PC-9 (cell line): ENCODE measurements around the gene CCNI2. TPM values are rescaled to one million over a fixed set of nuclear protein-coding genes. Genes with fewer than 3 reads are reported as not detected.

ENCODE experiments used
- BruUV-seq: library from RNA; stranded (reverse); fragments of 400-500 nt; replicated peaks from 2 replicates; lab custom pipeline; 2021; lab: Mats Ljungman, UMichigan
- CTCF ChIA-PET: fragments of 300-600 bp; sonication (Branson Sonifier 250); formaldehyde crosslinking; loops from one replicate; lab custom pipeline; 2022; ENCODE audit warnings: antibody characterized with exemption; lab: Charles Lee
- POLR2A ChIA-PET: fragments of 300-600 bp; sonication (Branson Sonifier 250); formaldehyde crosslinking; loops from one replicate; lab custom pipeline; 2022; ENCODE audit warnings: antibody characterized with exemption; ENCODE audit not compliant: unreplicated experiment; lab: Charles Lee
- DNase-seq, 2 experiments: peaks; one replicate each; pipeline versions ENCODE4 v3.0.0 to v3.0.0-alpha.2; 2015 to 2022; ENCODE audit warnings: mixed read lengths in 1 of 2
- H2AFZ ChIP-seq: fragments of 200-600 bp; sonication (generic); 2 replicates; pipeline ENCODE4 v1.8.1; 2017; ENCODE audit warnings: antibody characterized with exemption
- H3F3A ChIP-seq: fragments of 200-600 bp; sonication (generic); 2 replicates; pipeline ENCODE4 v1.8.1; 2017; ENCODE audit warnings: antibody characterized with exemption, mild to moderate bottlenecking, low read depth; ENCODE audit not compliant: insufficient read depth
- H3K27ac ChIP-seq: fragments of 200-600 bp; sonication (generic); 2 replicates; pipeline ENCODE4 v1.6.1; 2016; ENCODE audit warnings: mixed run types
- H3K27me3 ChIP-seq: fragments of 200-600 bp; sonication (generic); 2 replicates; pipeline ENCODE4 v1.6.1; 2016; ENCODE audit warnings: low read depth, mixed run types; ENCODE audit not compliant: insufficient read depth
- H3K36me3 ChIP-seq: fragments of 200-600 bp; sonication (generic); 2 replicates; pipeline ENCODE4 v1.6.1; 2016; ENCODE audit warnings: low read depth, mixed run types
- H3K4me1 ChIP-seq: fragments of 200-600 bp; sonication (generic); replicated peaks from 2 replicates; pipeline ENCODE4 v1.6.1; 2016; ENCODE audit warnings: mixed run types; ENCODE audit not compliant: insufficient read depth
- H3K4me2 ChIP-seq: fragments of 200-600 bp; sonication (generic); 2 replicates; pipeline ENCODE4 v1.6.1; 2017; ENCODE audit warnings: mixed run types
- H3K4me3 ChIP-seq: fragments of 200-600 bp; sonication (generic); 2 replicates; pipeline ENCODE4 v1.6.1; 2016; ENCODE audit warnings: mixed run types
- H3K79me2 ChIP-seq: fragments of 200-600 bp; sonication (generic); 2 replicates; pipeline ENCODE4 v1.6.1; 2017; ENCODE audit warnings: low read depth, mixed run types
- H3K9me2 ChIP-seq: fragments of 200-600 bp; sonication (generic); 2 replicates; pipeline ENCODE4 v1.8.1; 2017; ENCODE audit warnings: mild to moderate bottlenecking; ENCODE audit not compliant: insufficient read depth
- H3K9me3 ChIP-seq: fragments of 200-600 bp; sonication (generic); 2 replicates; pipeline ENCODE4 v1.8.1; 2016; ENCODE audit warnings: low read depth; ENCODE audit not compliant: insufficient read depth
- H4K20me1 ChIP-seq: fragments of 200-600 bp; sonication (generic); 2 replicates; pipeline ENCODE4 v1.8.1; 2017; ENCODE audit not compliant: insufficient read depth
- CTCF ChIP-seq: fragments of 200-600 bp; sonication (generic); conservative IDR thresholded peaks from 2 replicates; pipeline ENCODE4 v1.6.1; 2017; ENCODE audit warnings: mixed run types, antibody characterized with exemption, mild to moderate bottlenecking, moderate library complexity
- EZH2 ChIP-seq: fragments of 200-600 bp; sonication (generic); IDR thresholded peaks from 2 replicates; pipeline ENCODE4 v1.8.0; 2017; ENCODE audit warnings: antibody characterized with exemption, low read depth
- intact Hi-C: fragments of 100-400 bp; cut with micrococcal nuclease; formaldehyde crosslinking; loops from one replicate; pipeline ENCODE4 v1.10.0; 2022; ENCODE audit not compliant: unreplicated experiment
- total RNA-seq: library from RNA; stranded (reverse); gene quantifications from 2 replicates; pipeline ENCODE4 v1.2.3, GENCODE V29; 2021

Gene CCNI2
- total RNA-seq, 1 experiment from 2014 or later = 1.2 TPM

GRCh38 chr5:132771503-132771998, 24.3 kb downstream of the CCNI2 start:
- DNase-seq = no peak
- Histone ChIP-seq H4K20me1 (no peaks in the 10 kb centered on the region), H3K4me2 (no peak overlapping the region), H3K27me3 (no peaks in the 10 kb centered on the region), H2AFZ (no peak overlapping the region), H3F3A (no peaks in the 10 kb centered on the region), H3K36me3 (no peaks in the 10 kb centered on the region), H3K27ac (no peak overlapping the region), H3K9me3 (no peaks in the 10 kb centered on the region), H3K9me2 (no peaks in the 10 kb centered on the region), H3K79me2 (peaks cover 7% of the 10 kb centered on the region; the same call in 1 of the 2 replicates), H3K4me3 (no peak overlapping the region), H3K4me1 (peaks cover 15% of the 10 kb centered on the region)
- CTCF ChIA-PET = interaction anchor here (0.6 kb wide), 1 partner anchor 41 kb away, joined by 3 read pairs; the partner anchor contains the start of gene SOWAHA
- TF ChIP-seq EZH2 (no peak), CTCF (no peak)
- no TSS peak for BruUV-seq
- intact Hi-C loops = no loop called here
- POLR2A ChIA-PET = interaction anchor here (0.7 kb wide), 1 partner anchor 18 kb away, joined by 4 read pairs; no protein-coding TSS in a partner anchor

- Histone ChIP-seq H3K9me3 (no peaks in the 10 kb centered on the region), H2AFZ (no peak overlapping the region), H3K79me2 (peaks cover 7% of the 10 kb centered on the region; the same call in 1 of the 2 replicates), H3K4me3 (no peak overlapping the region), H3K4me1 (peaks cover 15% of the 10 kb centered on the region), H3F3A (no peaks in the 10 kb centered on the region), H3K27me3 (no peaks in the 10 kb centered on the region), H3K36me3 (no peaks in the 10 kb centered on the region), H3K4me2 (no peak overlapping the region), H3K9me2 (no peaks in the 10 kb centered on the region), H4K20me1 (no peaks in the 10 kb centered on the region), H3K27ac (no peak overlapping the region)
- ChIA-PET CTCF (no interaction called here), POLR2A (no interaction called here)
- intact Hi-C loops = no loop called here
- BruUV-seq = no TSS peak
- TF ChIP-seq CTCF = no peak
- no peak for TF ChIP-seq EZH2
- DNase-seq = no peak
Observed at GRCh38 chr5:132772291-132773070, 25.3 kb downstream of the CCNI2 start.

GRCh38 chr5:132773114-132773513, 25.9 kb downstream of the CCNI2 start:
- Histone ChIP-seq H3K4me1 (peaks cover 15% of the 10 kb centered on the region), H3K27ac (no peak overlapping the region), H3K9me2 (no peaks in the 10 kb centered on the region), H3K9me3 (no peaks in the 10 kb centered on the region), H2AFZ (no peak overlapping the region), H3K79me2 (peaks cover 7% of the 10 kb centered on the region; the same call in 1 of the 2 replicates), H3F3A (no peaks in the 10 kb centered on the region), H3K36me3 (no peaks in the 10 kb centered on the region), H3K4me2 (no peak overlapping the region), H3K4me3 (no peak overlapping the region), H4K20me1 (no peaks in the 10 kb centered on the region), H3K27me3 (no peaks in the 10 kb centered on the region; the same call in 1 of the 2 replicates)
- POLR2A ChIA-PET = no interaction called here
- intact Hi-C loops = no loop called here
- TF ChIP-seq CTCF = no peak
- no peak for TF ChIP-seq EZH2
- DNase-seq = no peak
- CTCF ChIA-PET = no interaction called here
- BruUV-seq = no TSS peak
